Breast epithelium (tissue), 3 donors: ENCODE measurements around the gene ZBTB45.

Experiments
- POLR2A ChIP-seq: fragments of 450-650 bp; IDR thresholded peaks from one replicate; pipeline ENCODE4 v1.6.1; 2016; ENCODE audit warnings: antibody characterized with exemption, mild to moderate bottlenecking, moderate library complexity
- POLR2AphosphoS5 ChIP-seq, 3 donors: sonication (generic); formaldehyde crosslinking; IDR thresholded peaks; one replicate each; pipeline ENCODE4 v1.6.1; 2017; ENCODE audit warnings: antibody characterized with exemption in 3 of 3
- TF ChIP-seq, protein P1 (sequence below), 3 donors: fragments of 450-650 bp; IDR thresholded peaks; one replicate each; pipeline ENCODE4 v1.5.1; 2016 to 2017; ENCODE audit warnings: antibody characterized with exemption in 3 of 3, mild to moderate bottlenecking in 3 of 3, moderate library complexity in 3 of 3

DNA sequence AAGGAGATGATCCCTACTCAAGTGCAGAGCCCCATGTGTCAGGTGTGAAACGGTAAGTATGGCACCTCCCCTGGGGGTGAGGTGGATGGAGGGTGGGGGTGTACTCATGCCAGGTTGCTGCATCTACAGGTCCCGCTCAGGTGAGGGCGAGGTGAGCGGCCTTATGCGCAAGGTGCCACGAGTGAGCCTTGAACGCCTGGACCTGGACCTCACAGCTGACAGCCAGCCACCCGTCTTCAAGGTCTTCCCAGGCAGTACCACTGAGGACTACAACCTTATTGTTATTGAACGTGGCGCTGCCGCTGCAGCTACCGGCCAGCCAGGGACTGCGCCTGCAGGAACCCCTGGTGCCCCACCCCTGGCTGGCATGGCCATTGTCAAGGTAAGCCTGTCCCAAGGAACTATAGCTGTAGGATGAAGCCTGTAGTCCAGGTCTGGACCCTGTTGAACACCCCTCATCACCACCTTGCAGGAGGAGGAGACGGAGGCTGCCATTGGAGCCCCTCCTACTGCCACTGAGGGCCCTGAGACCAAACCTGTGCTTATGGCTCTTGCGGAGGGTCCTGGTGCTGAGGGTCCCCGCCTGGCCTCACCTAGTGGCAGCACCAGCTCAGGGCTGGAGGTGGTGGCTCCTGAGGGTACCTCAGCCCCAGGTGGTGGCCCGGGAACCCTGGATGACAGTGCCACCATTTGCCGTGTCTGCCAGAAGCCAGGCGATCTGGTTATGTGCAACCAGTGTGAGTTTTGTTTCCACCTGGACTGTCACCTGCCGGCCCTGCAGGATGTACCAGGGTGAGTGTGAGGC lies 29.5 kb upstream of the ZBTB45 start:
- TF ChIP-seq, protein P1, sequence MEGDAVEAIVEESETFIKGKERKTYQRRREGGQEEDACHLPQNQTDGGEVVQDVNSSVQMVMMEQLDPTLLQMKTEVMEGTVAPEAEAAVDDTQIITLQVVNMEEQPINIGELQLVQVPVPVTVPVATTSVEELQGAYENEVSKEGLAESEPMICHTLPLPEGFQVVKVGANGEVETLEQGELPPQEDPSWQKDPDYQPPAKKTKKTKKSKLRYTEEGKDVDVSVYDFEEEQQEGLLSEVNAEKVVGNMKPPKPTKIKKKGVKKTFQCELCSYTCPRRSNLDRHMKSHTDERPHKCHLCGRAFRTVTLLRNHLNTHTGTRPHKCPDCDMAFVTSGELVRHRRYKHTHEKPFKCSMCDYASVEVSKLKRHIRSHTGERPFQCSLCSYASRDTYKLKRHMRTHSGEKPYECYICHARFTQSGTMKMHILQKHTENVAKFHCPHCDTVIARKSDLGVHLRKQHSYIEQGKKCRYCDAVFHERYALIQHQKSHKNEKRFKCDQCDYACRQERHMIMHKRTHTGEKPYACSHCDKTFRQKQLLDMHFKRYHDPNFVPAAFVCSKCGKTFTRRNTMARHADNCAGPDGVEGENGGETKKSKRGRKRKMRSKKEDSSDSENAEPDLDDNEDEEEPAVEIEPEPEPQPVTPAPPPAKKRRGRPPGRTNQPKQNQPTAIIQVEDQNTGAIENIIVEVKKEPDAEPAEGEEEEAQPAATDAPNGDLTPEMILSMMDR (IDR thresholded peaks at IDR 0.05), result no peak
- TF ChIP-seq POLR2A (no peak), POLR2AphosphoS5 (IDR thresholded peaks at IDR 0.05) (no peak)
